IMR-90 (cell line): ENCODE data around the gene BTN3A1. TPM values are rescaled to one million over a fixed set of nuclear protein-coding genes. Genes with fewer than 3 reads are reported as not detected.

Experiments
- ATAC-seq: fragments of 200-7000 bp; cut with Tn5 transposase; 2 replicates; pipeline ENCODE4 v1.9.1; 2020; ENCODE audit warnings: low read depth, mild to moderate bottlenecking, moderate library complexity
- BruUV-seq: library from RNA; stranded (reverse); fragments of 400-500 nt; replicated peaks from 2 replicates; lab custom pipeline; 2021; lab: Mats Ljungman, UMichigan
- CTCF ChIA-PET: fragments of 300-600 bp; formaldehyde crosslinking; extraction: SDS; loops from one replicate; lab custom pipeline; 2021; ENCODE audit warnings: antibody characterized with exemption; lab: Yijun Ruan, JAX
- POLR2A ChIA-PET: fragments of 300-600 bp; sonication (Branson Sonifier 250); formaldehyde crosslinking; loops from one replicate; lab custom pipeline; 2022; ENCODE audit warnings: antibody characterized with exemption; ENCODE audit not compliant: unreplicated experiment; lab: Charles Lee
- DNase-seq: peaks from one replicate; pipeline ENCODE4 v3.0.0; 2013
- H2AFZ ChIP-seq: replicated peaks from 2 replicates; pipeline ENCODE3; 2013; ENCODE audit warnings: low read length, mild to moderate bottlenecking; ENCODE audit not compliant: poor library complexity
- H2AK5ac ChIP-seq: 2 replicates; pipeline ENCODE4 v1.6.1; 2013; ENCODE audit warnings: low read depth, low read length, inconsistent platforms
- H2AK9ac ChIP-seq: replicated peaks from 2 replicates; pipeline ENCODE3; 2013; ENCODE audit warnings: mild to moderate bottlenecking, low read depth, low read length, moderate library complexity; ENCODE audit not compliant: poor library complexity
- H2BK120ac ChIP-seq: 2 replicates; pipeline ENCODE4 v1.6.1; 2013; ENCODE audit warnings: low read depth, low read length, inconsistent platforms
- H2BK15ac ChIP-seq: 3 replicates; pipeline ENCODE4 v1.6.1; 2013; ENCODE audit warnings: low read depth, low read length, inconsistent platforms
- H2BK20ac ChIP-seq: 2 replicates; pipeline ENCODE4 v1.6.1; 2013; ENCODE audit warnings: low read depth, mild to moderate bottlenecking, inconsistent platforms, low read length, moderate library complexity
- H2BK5ac ChIP-seq: 2 replicates; pipeline ENCODE4 v1.6.1; 2013; ENCODE audit warnings: mild to moderate bottlenecking, low read depth, low read length, inconsistent platforms; ENCODE audit not compliant: poor library complexity, severe bottlenecking
- H3K14ac ChIP-seq: replicated peaks from 2 replicates; pipeline ENCODE4 v1.6.1; 2013; ENCODE audit warnings: low read depth, low read length, inconsistent platforms
- H3K18ac ChIP-seq: 2 replicates; pipeline ENCODE4 v1.6.1; 2013; ENCODE audit warnings: low read depth, low read length, control low read depth
- H3K23ac ChIP-seq: 2 replicates; pipeline ENCODE4 v1.6.1; 2013; ENCODE audit warnings: low read depth, low read length, inconsistent platforms
- H3K27ac ChIP-seq: 2 replicates; pipeline ENCODE4 v1.5.1; 2013; ENCODE audit warnings: mild to moderate bottlenecking, control low read depth, low read length; ENCODE audit not compliant: insufficient read depth
- H3K27me3 ChIP-seq: 2 replicates; pipeline ENCODE4 v1.6.1; 2013; ENCODE audit warnings: low read length; ENCODE audit not compliant: control insufficient read depth, insufficient read depth
- H3K36me3 ChIP-seq: 2 replicates; pipeline ENCODE4 v1.6.1; 2013; ENCODE audit warnings: low read length, mixed read lengths; ENCODE audit not compliant: control insufficient read depth, insufficient read depth
- H3K4ac ChIP-seq: 2 replicates; pipeline ENCODE4 v1.6.1; 2013; ENCODE audit warnings: low read depth, low read length, inconsistent platforms
- H3K4me1 ChIP-seq: 2 replicates; pipeline ENCODE4 v1.6.1; 2013; ENCODE audit warnings: low read length, mixed read lengths; ENCODE audit not compliant: control insufficient read depth, insufficient read depth
- H3K4me2 ChIP-seq: 2 replicates; pipeline ENCODE4 v1.6.1; 2013; ENCODE audit warnings: low read depth, mild to moderate bottlenecking, control low read depth, low read length, moderate library complexity
- H3K4me3 ChIP-seq: 2 replicates; pipeline ENCODE4 v1.5.1; 2013; ENCODE audit warnings: low read depth, mild to moderate bottlenecking, control low read depth, low read length, moderate library complexity; ENCODE audit not compliant: insufficient read depth
- H3K56ac ChIP-seq: 2 replicates; pipeline ENCODE4 v1.6.1; 2013; ENCODE audit warnings: low read length, inconsistent platforms; ENCODE audit not compliant: insufficient read depth; ENCODE audit errors: extremely low read depth
- H3K79me1 ChIP-seq, 2 experiments: 2 replicates each; pipeline ENCODE4 v1.6.1; 2013; ENCODE audit warnings: low read length in 2 of 2, inconsistent platforms in 1 of 2, low read depth in 1 of 2
- H3K9ac ChIP-seq: 2 replicates; pipeline ENCODE4 v1.6.1; 2013; ENCODE audit warnings: low read depth, low read length, control low read depth
- H3K9me1 ChIP-seq: 2 replicates; pipeline ENCODE4 v1.6.1; 2013; ENCODE audit warnings: low read length, inconsistent platforms; ENCODE audit not compliant: insufficient read depth
- H3K9me3 ChIP-seq: 2 replicates; pipeline ENCODE4 v1.6.1; 2013; ENCODE audit warnings: low read length; ENCODE audit not compliant: control insufficient read depth, insufficient read depth
- H4K20me1 ChIP-seq: 2 replicates; pipeline ENCODE4 v1.6.1; 2013; ENCODE audit warnings: low read length, inconsistent platforms; ENCODE audit not compliant: insufficient read depth
- H4K5ac ChIP-seq: 2 replicates; pipeline ENCODE4 v1.6.1; 2013; ENCODE audit warnings: mild to moderate bottlenecking, low read depth, low read length, control low read depth
- H4K8ac ChIP-seq, 2 experiments: 2 replicates each; pipeline ENCODE4 v1.6.1; 2013; ENCODE audit warnings: low read depth in 2 of 2, low read length in 2 of 2, control low read depth in 1 of 2, inconsistent platforms in 1 of 2
- H4K91ac ChIP-seq: 2 replicates; pipeline ENCODE4 v1.6.1; 2013; ENCODE audit warnings: low read depth, low read length, inconsistent platforms; ENCODE audit not compliant: insufficient read depth
- CEBPB ChIP-seq: IDR thresholded peaks from 2 replicates; pipeline ENCODE4 v1.6.1; 2012; ENCODE audit warnings: low read depth, low read length, improper control_type of control experiment
- CHD1 ChIP-seq: IDR thresholded peaks from 2 replicates; pipeline ENCODE4 v1.6.1; 2012; ENCODE audit warnings: low read depth, low read length, improper control_type of control experiment
- MAZ ChIP-seq: IDR thresholded peaks from 2 replicates; pipeline ENCODE4 v1.6.1; 2012; ENCODE audit warnings: low read depth, mild to moderate bottlenecking, low read length, improper control_type of control experiment, moderate library complexity, borderline replicate concordance
- RAD21 ChIP-seq: IDR thresholded peaks from 2 replicates; pipeline ENCODE4 v1.6.1; 2012; ENCODE audit warnings: low read length, improper control_type of control experiment
- RFX5 ChIP-seq: IDR thresholded peaks from 2 replicates; pipeline ENCODE4 v1.8.0; 2012; ENCODE audit warnings: low read depth, mild to moderate bottlenecking, low read length, moderate library complexity
- SMC3 ChIP-seq: fragments of 150-350 bp; IDR thresholded peaks from 2 replicates; pipeline ENCODE4 v1.6.1; 2016; ENCODE audit warnings: low read depth, mild to moderate bottlenecking, antibody characterized with exemption, low read length, moderate library complexity
- WGBS, 2 experiments: methylation state at CpG; one replicate each; pipeline versions ENCODE4 v1.1.5 to v1.1.7; 2013; ENCODE audit warnings: missing lambda C conversion rate in 2 of 2; ENCODE audit not compliant: insufficient read length in 1 of 2; ENCODE audit errors: extremely low coverage in 2 of 2; 5-methylcytosine and 5-hydroxymethylcytosine counted together
- dilution Hi-C: fragments of 300-500 bp; cut with HindIII; formaldehyde crosslinking; loops from one replicate; pipeline ENCODE4 v1.14.3; 2018; ENCODE audit warnings: low sequenced_read_pairs; ENCODE audit not compliant: unreplicated experiment
- in situ Hi-C: fragments of 300-500 bp; cut with MboI; formaldehyde crosslinking; loops from 3 replicates; pipeline ENCODE4 v1.14.3; 2019; ENCODE audit warnings: low sequenced_read_pairs, inconsistent platforms, mixed read lengths
- intact Hi-C: fragments of 100-400 bp; cut with micrococcal nuclease; formaldehyde crosslinking; loops from 2 replicates; pipeline ENCODE4 v1.10.0; 2022
- polyA plus RNA-seq, 3 experiments: library from polyadenylated mRNA; depleted of rRNA; stranded (reverse); fragments of >200 nt; gene quantifications; 2 replicates each; pipeline ENCODE4 v1.2.3, GENCODE V29; 2012; ENCODE audit warnings: low replicate concordance in 1 of 3
- total RNA-seq: library from RNA; depleted of rRNA; stranded (reverse); fragments of >200 nt; gene quantifications from 2 replicates; pipeline ENCODE4 v1.2.3, GENCODE V29; 2012

The BTN3A1 gene
- total and polyA plus RNA-seq, 2 of the 4 experiments (the other 2 are of a cell fraction): 14.4 to 16.5 TPM

GRCh38 chr6:26404546-26404945 is 2.5 kb downstream of the BTN3A1 start:
- in situ Hi-C loops: no loop called here
- Histone ChIP-seq H3K14ac (no peak overlapping the region), H3K23ac (no peak overlapping the region), H2BK120ac (no peak overlapping the region), H2BK20ac (no peak overlapping the region), H3K18ac (no peak overlapping the region), H3K4me3 (no peak overlapping the region), H4K8ac (no peak overlapping the region), H4K5ac (no peak overlapping the region), H3K27ac (no peak overlapping the region), H3K9me3 (no peaks in the 10 kb centered on the region), H4K20me1 (no peaks in the 10 kb centered on the region), H3K4ac (no peak overlapping the region), H3K79me1 (peaks cover 0 to 6% of the 10 kb centered on the region in 2 experiments; a peak in 2 of 4 replicates), H3K9me1 (peaks cover 10% of the 10 kb centered on the region), H3K4me2 (no peak overlapping the region), H3K36me3 (peaks cover 9% of the 10 kb centered on the region), H3K9ac (no peak overlapping the region), H2BK5ac (no peak overlapping the region), H2AK9ac (no peak overlapping the region), H4K91ac (no peak overlapping the region), H3K4me1 (peaks cover 5% of the 10 kb centered on the region; the same call in 1 of the 2 replicates), H3K56ac (no peak overlapping the region), H2AFZ (no peak overlapping the region), H2BK15ac (no peak overlapping the region), H3K27me3 (no peaks in the 10 kb centered on the region), H2AK5ac (no peak overlapping the region)
- WGBS, 2 experiments: 100% methylated on average over 2 of the region's 3 CpGs; no CpG with 5 or more reads in 1 of the 2 experiments
- intact Hi-C loops: loop anchor here (5.0 kb wide), 1 partner anchor 62 kb away; no protein-coding TSS in a partner anchor
- ChIA-PET POLR2A (no interaction called here), CTCF (interaction anchor here (0.6 kb wide), 1 partner anchor 27 kb away, joined by 4 read pairs; no protein-coding TSS in a partner anchor)
- dilution Hi-C loops: no loop called here
- no TSS peak for BruUV-seq
- TF ChIP-seq CEBPB (no peak), RFX5 (no peak), CHD1 (no peak), RAD21 (no peak), SMC3 (no peak), MAZ (no peak)
- ATAC-seq: no peak
- DNase-seq: no peak
